ENCODE results near the gene C15orf62. TPM values are rescaled to one million over a fixed set of nuclear protein-coding genes. Genes with fewer than 3 reads are reported as not detected.

C15orf62 gene
- total RNA-seq, 1 donor from 2014 or later = 6.5 TPM

DNA sequence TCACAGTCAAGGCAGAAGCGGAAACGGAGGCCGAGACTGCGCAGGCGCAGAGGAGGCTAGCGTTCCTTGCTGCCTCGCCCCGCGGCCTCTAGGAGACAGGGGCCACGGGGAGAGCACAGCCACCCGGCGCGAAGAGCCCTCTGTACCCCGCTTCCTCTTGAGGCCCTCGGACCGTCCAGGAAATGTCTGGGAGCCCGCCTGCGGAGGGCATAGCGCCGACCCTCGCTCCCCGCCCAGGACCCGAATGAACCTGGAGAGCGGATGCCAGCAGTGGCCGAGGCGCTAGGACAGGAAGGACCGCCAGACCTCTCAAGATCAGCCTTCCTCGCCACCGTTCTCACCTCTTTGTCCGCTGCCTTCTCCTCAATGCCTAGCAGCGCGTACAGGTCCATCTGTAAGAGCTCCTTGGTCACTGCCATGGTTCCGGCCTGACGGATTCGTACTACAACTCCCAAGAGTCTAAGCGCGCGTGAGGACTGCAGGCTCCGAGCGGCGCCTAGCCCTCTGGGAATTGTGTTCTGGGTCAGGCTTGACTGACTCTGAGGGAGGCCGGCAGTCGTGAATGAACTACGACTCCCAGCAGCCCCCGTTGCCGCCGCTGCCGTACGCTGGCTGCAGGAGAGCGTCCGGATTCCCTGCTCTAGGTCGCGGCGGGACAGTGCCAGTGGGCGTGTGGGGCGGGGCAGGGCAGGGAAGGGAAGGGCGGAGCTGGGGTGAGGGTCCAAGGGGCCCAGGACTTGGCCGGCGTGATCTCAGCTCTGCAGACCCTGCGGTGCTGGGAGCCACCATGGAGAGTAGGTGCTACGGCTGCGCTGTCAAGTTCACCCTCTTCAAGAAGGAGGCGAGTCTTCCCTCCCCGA, 37.5 kb downstream of the C15orf62 start, which contains the start of the genes DNAJC17 and ZFYVE19:
TSS of gene DNAJC17 (minus strand) at position 446 of the 860 bp plus-strand sequence. CDS start at position 419, 27 bp downstream.
TSS of gene ZFYVE19 (plus strand) at position 62 of the 860 bp plus-strand sequence. CDS start at position 563, 501 bp downstream.
- DNase-seq = peak; percentile 87
- intact Hi-C loops (cut with micrococcal nuclease) = loop anchor here (1.0 to 2.0 kb wide), 11 partner anchors 37 to 646 kb away; partner anchors contain the start of genes BAHD1, BUB1B, C15orf62 and CCDC32

DNA sequence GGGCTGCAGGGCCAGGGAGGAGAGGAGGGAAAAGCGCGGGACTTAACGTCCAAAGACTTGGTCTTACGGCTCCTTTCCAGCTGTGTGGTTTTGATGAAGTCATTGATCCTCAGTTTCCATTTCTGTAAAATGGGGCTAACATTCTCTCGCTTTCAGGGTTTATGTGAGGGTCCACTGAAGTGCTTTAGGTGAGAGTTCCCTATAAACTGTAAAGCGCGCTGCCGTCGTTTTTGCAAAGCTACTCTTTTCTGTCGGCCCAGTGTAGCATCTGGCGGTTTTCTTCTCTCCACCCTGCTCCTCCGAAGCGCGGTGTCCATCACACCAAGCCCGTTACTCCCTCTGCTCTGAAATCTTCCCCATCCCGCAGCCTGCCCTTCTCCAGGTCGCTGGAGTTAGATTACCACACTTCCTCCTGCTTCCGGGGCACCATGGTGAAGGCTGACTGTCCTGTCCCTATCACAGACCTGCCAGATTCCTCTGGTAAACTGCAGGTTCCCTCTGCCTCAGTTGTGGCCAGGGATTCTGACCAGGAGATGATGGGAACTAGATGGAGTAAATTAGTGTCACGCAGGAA, 38.2 kb downstream of the C15orf62 start:
- ATAC-seq (ENCODE audit: low read depth) (no peak), DNase-seq (no peak)
- TF ChIP-seq, protein P1, sequence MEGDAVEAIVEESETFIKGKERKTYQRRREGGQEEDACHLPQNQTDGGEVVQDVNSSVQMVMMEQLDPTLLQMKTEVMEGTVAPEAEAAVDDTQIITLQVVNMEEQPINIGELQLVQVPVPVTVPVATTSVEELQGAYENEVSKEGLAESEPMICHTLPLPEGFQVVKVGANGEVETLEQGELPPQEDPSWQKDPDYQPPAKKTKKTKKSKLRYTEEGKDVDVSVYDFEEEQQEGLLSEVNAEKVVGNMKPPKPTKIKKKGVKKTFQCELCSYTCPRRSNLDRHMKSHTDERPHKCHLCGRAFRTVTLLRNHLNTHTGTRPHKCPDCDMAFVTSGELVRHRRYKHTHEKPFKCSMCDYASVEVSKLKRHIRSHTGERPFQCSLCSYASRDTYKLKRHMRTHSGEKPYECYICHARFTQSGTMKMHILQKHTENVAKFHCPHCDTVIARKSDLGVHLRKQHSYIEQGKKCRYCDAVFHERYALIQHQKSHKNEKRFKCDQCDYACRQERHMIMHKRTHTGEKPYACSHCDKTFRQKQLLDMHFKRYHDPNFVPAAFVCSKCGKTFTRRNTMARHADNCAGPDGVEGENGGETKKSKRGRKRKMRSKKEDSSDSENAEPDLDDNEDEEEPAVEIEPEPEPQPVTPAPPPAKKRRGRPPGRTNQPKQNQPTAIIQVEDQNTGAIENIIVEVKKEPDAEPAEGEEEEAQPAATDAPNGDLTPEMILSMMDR (IDR thresholded peaks at IDR 0.05) = no peak
- Mint-ChIP-seq H3K4me3 (peak overlapping the region; percentile 99), H3K9me3 (no peaks in the 10 kb centered on the region), H3K36me3 (ENCODE audit: low read depth) (peaks cover 35% of the 10 kb centered on the region), H3K27me3 (no peaks in the 10 kb centered on the region), H3K27ac (peak overlapping the region; percentile 100), H3K4me1 (peaks cover 21% of the 10 kb centered on the region)
- intact Hi-C loops (cut with micrococcal nuclease) = loop anchor here (1.0 to 2.0 kb wide), 11 partner anchors 36 to 647 kb away; partner anchors contain the start of genes BAHD1, BUB1B, C15orf62 and CCDC32
- POLR2A ChIA-PET = interaction anchor here (0.8 to 2.1 kb wide), 6 partner anchors 38 to 239 kb away, joined by 3 to 17 read pairs (median 6); partner anchors contain the start of genes C15orf62, CHAC1, RAD51 and RPUSD2
- CTCF ChIA-PET = interaction anchor here (1.5 to 1.6 kb wide), 2 partner anchors 8 to 86 kb away, joined by 3 to 5 read pairs; partner anchors contain the start of gene VPS18

More for the DNA sequence above, 37.5 kb downstream of the C15orf62 start, which contains the start of the genes DNAJC17 and ZFYVE19:
- Mint-ChIP-seq H3K9me3 (no peaks in the 10 kb centered on the region), H3K27me3 (no peaks in the 10 kb centered on the region), H3K4me3 (peak within 1 kb of the TSS; percentile 99), H3K36me3 (ENCODE audit: low read depth) (peaks cover 34% of the 10 kb centered on the region), H3K27ac (peak within 1 kb of the TSS; percentile 100), H3K4me1 (peaks cover 24% of the 10 kb centered on the region)
- POLR2A ChIA-PET = interaction anchor here (0.8 to 2.1 kb wide), 10 partner anchors 25 to 238 kb away, joined by 3 to 17 read pairs (median 3); partner anchors contain the start of genes C15orf62, CHAC1, RAD51 and RPUSD2
- TF ChIP-seq, protein P1 (IDR thresholded peaks at IDR 0.05) = no peak
- ATAC-seq (ENCODE audit: low read depth) = peak; percentile 96
- CTCF ChIA-PET = interaction anchor here (1.5 to 2.0 kb wide), 3 partner anchors 8 to 87 kb away, joined by 3 to 7 read pairs (median 5); partner anchors contain the start of gene VPS18

DNA sequence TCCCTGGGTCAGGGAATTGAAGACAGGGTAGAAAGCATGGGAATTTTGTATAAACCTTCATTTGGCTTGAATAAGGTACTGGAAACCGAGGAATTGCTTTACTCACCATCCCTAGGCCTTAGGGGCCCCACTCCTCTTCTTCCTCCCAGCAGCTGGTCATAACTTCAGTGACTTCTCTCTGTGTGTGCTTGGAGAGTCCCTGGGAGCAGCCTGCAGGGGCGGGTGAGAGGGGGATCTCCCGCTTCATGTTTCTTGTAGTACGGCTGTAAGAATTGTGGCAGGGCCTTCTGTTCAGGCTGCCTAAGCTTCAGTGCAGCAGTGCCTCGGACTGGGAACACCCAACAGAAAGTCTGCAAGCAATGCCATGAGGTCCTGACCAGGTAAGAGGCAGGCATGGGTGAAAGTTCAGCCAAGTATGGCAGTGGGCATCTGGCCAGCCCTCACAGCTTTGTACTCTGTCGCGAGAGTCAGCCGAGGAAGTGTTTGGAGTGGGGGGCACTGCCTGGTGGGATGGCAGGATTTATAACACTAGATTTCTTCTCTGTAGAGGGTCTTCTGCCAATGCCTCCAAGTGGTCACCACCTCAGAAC, 39.2 kb downstream of the C15orf62 start:
- no peak for ATAC-seq (ENCODE audit: low read depth)
- intact Hi-C loops (cut with micrococcal nuclease) = no loop called here
- CTCF ChIA-PET = no interaction called here
- DNase-seq = no peak
- Mint-ChIP-seq H3K4me3 (peak overlapping the region; percentile 99), H3K9me3 (no peaks in the 10 kb centered on the region), H3K4me1 (peaks cover 21% of the 10 kb centered on the region), H3K27me3 (no peaks in the 10 kb centered on the region), H3K27ac (no peak overlapping the region), H3K36me3 (ENCODE audit: low read depth) (peaks cover 41% of the 10 kb centered on the region)
- TF ChIP-seq, protein P1 (IDR thresholded peaks at IDR 0.05) = no peak
- POLR2A ChIA-PET = no interaction called here

DNA sequence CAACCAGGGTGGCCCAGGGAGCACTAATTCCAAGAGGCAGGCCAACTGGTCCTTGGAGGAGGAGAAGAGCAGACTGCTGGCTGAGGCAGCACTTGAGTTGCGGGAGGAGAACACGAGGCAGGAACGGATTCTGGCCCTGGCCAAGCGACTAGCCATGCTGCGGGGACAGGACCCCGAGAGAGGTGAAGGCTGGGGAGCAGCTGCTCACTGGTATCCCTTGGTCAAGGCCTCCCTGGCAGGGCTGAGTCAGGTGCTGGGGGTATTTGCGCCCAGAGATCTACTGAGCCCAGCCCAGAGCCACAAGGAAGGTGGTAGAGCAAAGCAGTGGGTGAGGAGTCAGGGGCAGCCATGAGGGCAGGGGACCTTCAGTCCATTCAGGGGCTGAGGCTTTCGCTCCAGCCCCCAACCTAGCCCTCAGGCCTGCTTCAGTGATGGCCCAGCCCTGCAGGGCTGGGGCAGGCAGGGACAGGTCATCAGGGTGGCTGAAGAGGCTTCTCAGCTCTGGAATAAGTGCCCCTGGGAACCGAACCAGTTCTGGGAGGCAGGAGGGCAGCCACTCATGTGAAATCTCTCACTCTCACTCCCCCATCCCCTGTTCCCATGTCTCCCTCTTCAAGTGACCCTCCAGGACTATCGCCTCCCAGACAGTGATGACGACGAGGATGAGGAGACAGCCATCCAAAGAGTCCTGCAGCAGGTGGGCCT, 43.1 kb downstream of the C15orf62 start:
- Mint-ChIP-seq H3K36me3 (ENCODE audit: low read depth) (peaks cover 47% of the 10 kb centered on the region), H3K27ac (no peak overlapping the region), H3K9me3 (no peaks in the 10 kb centered on the region), H3K4me1 (peaks cover 8% of the 10 kb centered on the region), H3K27me3 (no peaks in the 10 kb centered on the region), H3K4me3 (no peak overlapping the region)
- no peak for ATAC-seq (ENCODE audit: low read depth)
- intact Hi-C loops (cut with micrococcal nuclease) = no loop called here
- TF ChIP-seq, protein P1 (IDR thresholded peaks at IDR 0.05) = no peak
- DNase-seq = no peak
- ChIA-PET POLR2A (no interaction called here), CTCF (interaction anchor here (1.5 kb wide), 1 partner anchor 46 kb away, joined by 3 read pairs; no protein-coding TSS in a partner anchor)

Data from activated B cell treated with CpG ODN at 0.5 μM for 24 hours (primary cell).